Activated T-helper 17 cell treated with anti-CD3 and anti-CD28 coated beads, Interleukin-2, amount 50 U/mL, for 72 hours (primary cell): Measurements from ENCODE around the gene SLC6A1. TPM values are rescaled to one million over a fixed set of nuclear protein-coding genes. Genes with fewer than 3 reads are reported as not detected.

Experiments
- ATAC-seq: fragments of 150-1000 bp; cut with Tn5 transposase; replicated peaks from 2 replicates; pipeline ENCODE4 v1.10.0; 2021; ENCODE audit warnings: mild to moderate bottlenecking, moderate library complexity
- H3K27ac Mint-ChIP-seq: one replicate; pipeline ENCODE4 v1.8.0; 2022; ENCODE audit warnings: mixed read lengths
- H3K27me3 Mint-ChIP-seq: one replicate; pipeline ENCODE4 v1.8.0; 2022; ENCODE audit warnings: mixed read lengths
- H3K36me3 Mint-ChIP-seq: one replicate; pipeline ENCODE4 v1.8.0; 2022; ENCODE audit warnings: low read depth, mild to moderate bottlenecking, mixed read lengths
- H3K4me1 Mint-ChIP-seq: one replicate; pipeline ENCODE4 v1.8.0; 2022; ENCODE audit warnings: mixed read lengths
- H3K4me3 Mint-ChIP-seq: one replicate; pipeline ENCODE4 v1.8.0; 2022; ENCODE audit warnings: mild to moderate bottlenecking, mixed read lengths
- H3K9me3 Mint-ChIP-seq: one replicate; pipeline ENCODE4 v1.8.0; 2022; ENCODE audit warnings: mixed read lengths
- total RNA-seq, 2 donors: library from RNA; stranded (reverse); gene quantifications; one replicate each; pipeline ENCODE4 v1.2.3, GENCODE V29; 2022

SLC6A1 gene
- total RNA-seq, 2 donors from 2014 or later, result not detected

GRCh38 chr3:11010426-11011165 is 18.0 kb downstream of the SLC6A1 start:
- ATAC-seq, result no peak
- Mint-ChIP-seq H3K27me3 (peaks cover 13% of the 10 kb centered on the region), H3K36me3 (no peaks in the 10 kb centered on the region), H3K4me1 (no peaks in the 10 kb centered on the region), H3K9me3 (no peaks in the 10 kb centered on the region), H3K4me3 (no peak overlapping the region), H3K27ac (no peak overlapping the region)

GRCh38 chr3:11014253-11014652 is 21.7 kb downstream of the SLC6A1 start:
- Mint-ChIP-seq H3K36me3 (no peaks in the 10 kb centered on the region), H3K27me3 (peaks cover 22% of the 10 kb centered on the region), H3K4me3 (no peak overlapping the region), H3K27ac (no peak overlapping the region), H3K9me3 (no peaks in the 10 kb centered on the region), H3K4me1 (peaks cover 2% of the 10 kb centered on the region)
- no peak for ATAC-seq

GRCh38 chr3:11014752-11015151 is 22.2 kb downstream of the SLC6A1 start:
- H3K9me3 Mint-ChIP-seq, result no peaks in the 10 kb centered on the region
- ATAC-seq, result no peak
- peaks cover 25% of the 10 kb centered on the region for H3K27me3 Mint-ChIP-seq
- H3K4me1 Mint-ChIP-seq, result peaks cover 5% of the 10 kb centered on the region
- H3K27ac Mint-ChIP-seq, result no peak overlapping the region
- no peak overlapping the region for H3K4me3 Mint-ChIP-seq
- H3K36me3 Mint-ChIP-seq, result no peaks in the 10 kb centered on the region

- H3K36me3 Mint-ChIP-seq, result no peaks in the 10 kb centered on the region
- H3K4me3 Mint-ChIP-seq, result no peak overlapping the region
- peaks cover 5% of the 10 kb centered on the region for H3K4me1 Mint-ChIP-seq
- ATAC-seq, result no peak
- no peak overlapping the region for H3K27ac Mint-ChIP-seq
- no peaks in the 10 kb centered on the region for H3K9me3 Mint-ChIP-seq
- H3K27me3 Mint-ChIP-seq, result peaks cover 25% of the 10 kb centered on the region
Measured at GRCh38 chr3:11015369-11015768, 22.8 kb downstream of the SLC6A1 start.

- Mint-ChIP-seq H3K27ac (no peak overlapping the region), H3K9me3 (no peaks in the 10 kb centered on the region), H3K27me3 (peaks cover 35% of the 10 kb centered on the region), H3K4me3 (no peak overlapping the region), H3K4me1 (peaks cover 5% of the 10 kb centered on the region), H3K36me3 (no peaks in the 10 kb centered on the region)
- ATAC-seq, result no peak
Measured at GRCh38 chr3:11016727-11017126, 24.2 kb downstream of the SLC6A1 start.

GRCh38 chr3:11019116-11019819 is 26.7 kb downstream of the SLC6A1 start:
- peaks cover 37% of the 10 kb centered on the region for H3K27me3 Mint-ChIP-seq
- H3K36me3 Mint-ChIP-seq, result no peaks in the 10 kb centered on the region
- H3K27ac Mint-ChIP-seq, result no peak overlapping the region
- no peaks in the 10 kb centered on the region for H3K9me3 Mint-ChIP-seq
- no peak for ATAC-seq
- peaks cover 5% of the 10 kb centered on the region for H3K4me1 Mint-ChIP-seq
- no peak overlapping the region for H3K4me3 Mint-ChIP-seq

GRCh38 chr3:11020764-11021163 is 28.2 kb downstream of the SLC6A1 start:
- ATAC-seq, result no peak
- peaks cover 5% of the 10 kb centered on the region for H3K4me1 Mint-ChIP-seq
- no peak overlapping the region for H3K4me3 Mint-ChIP-seq
- H3K27me3 Mint-ChIP-seq, result peaks cover 36% of the 10 kb centered on the region
- H3K27ac Mint-ChIP-seq, result no peak overlapping the region
- no peaks in the 10 kb centered on the region for H3K36me3 Mint-ChIP-seq
- no peaks in the 10 kb centered on the region for H3K9me3 Mint-ChIP-seq

- no peaks in the 10 kb centered on the region for H3K36me3 Mint-ChIP-seq
- H3K27me3 Mint-ChIP-seq, result peaks cover 36% of the 10 kb centered on the region
- H3K4me1 Mint-ChIP-seq, result peaks cover 5% of the 10 kb centered on the region
- no peak for ATAC-seq
- H3K27ac Mint-ChIP-seq, result no peak overlapping the region
- peaks cover under 1% of the 10 kb centered on the region for H3K9me3 Mint-ChIP-seq
- no peak overlapping the region for H3K4me3 Mint-ChIP-seq
Measured at GRCh38 chr3:11021611-11022011, 29.1 kb downstream of the SLC6A1 start.

GRCh38 chr3:11022115-11022514 is 29.6 kb downstream of the SLC6A1 start:
- peaks cover 36% of the 10 kb centered on the region for H3K27me3 Mint-ChIP-seq
- H3K9me3 Mint-ChIP-seq, result peaks cover 4% of the 10 kb centered on the region
- no peaks in the 10 kb centered on the region for H3K36me3 Mint-ChIP-seq
- no peak overlapping the region for H3K4me3 Mint-ChIP-seq
- peaks cover 5% of the 10 kb centered on the region for H3K4me1 Mint-ChIP-seq
- no peak overlapping the region for H3K27ac Mint-ChIP-seq
- no peak for ATAC-seq

GRCh38 chr3:11024181-11024580 is 31.6 kb downstream of the SLC6A1 start:
- H3K36me3 Mint-ChIP-seq, result no peaks in the 10 kb centered on the region

GRCh38 chr3:11029948-11030347 is 37.4 kb downstream of the SLC6A1 start:
- Mint-ChIP-seq H3K4me3 (no peak overlapping the region), H3K4me1 (no peaks in the 10 kb centered on the region), H3K27ac (no peak overlapping the region), H3K27me3 (peaks cover 18% of the 10 kb centered on the region), H3K9me3 (peaks cover 4% of the 10 kb centered on the region), H3K36me3 (no peaks in the 10 kb centered on the region)
- no peak for ATAC-seq

More at GRCh38 chr3:11024181-11024580, 31.6 kb downstream of the SLC6A1 start:
- peaks cover 33% of the 10 kb centered on the region for H3K27me3 Mint-ChIP-seq
- H3K9me3 Mint-ChIP-seq, result peaks cover 4% of the 10 kb centered on the region
- no peak overlapping the region for H3K27ac Mint-ChIP-seq
- peaks cover 4% of the 10 kb centered on the region for H3K4me1 Mint-ChIP-seq
- no peak for ATAC-seq
- no peak overlapping the region for H3K4me3 Mint-ChIP-seq

GRCh38 chr3:11033871-11034270 is 41.3 kb downstream of the SLC6A1 start:
- no peak for ATAC-seq
- Mint-ChIP-seq H3K27ac (no peak overlapping the region), H3K4me3 (no peak overlapping the region), H3K36me3 (no peaks in the 10 kb centered on the region), H3K9me3 (no peaks in the 10 kb centered on the region), H3K4me1 (peaks cover 5% of the 10 kb centered on the region), H3K27me3 (peaks cover 38% of the 10 kb centered on the region)

GRCh38 chr3:11034309-11034985 is 41.9 kb downstream of the SLC6A1 start:
- H3K27me3 Mint-ChIP-seq, result peaks cover 35% of the 10 kb centered on the region
- H3K9me3 Mint-ChIP-seq, result no peaks in the 10 kb centered on the region
- ATAC-seq, result no peak
- H3K36me3 Mint-ChIP-seq, result no peaks in the 10 kb centered on the region
- no peak overlapping the region for H3K4me3 Mint-ChIP-seq
- peaks cover 5% of the 10 kb centered on the region for H3K4me1 Mint-ChIP-seq
- no peak overlapping the region for H3K27ac Mint-ChIP-seq

- peaks cover 5% of the 10 kb centered on the region for H3K4me1 Mint-ChIP-seq
Measured at GRCh38 chr3:11035757-11036505, 43.4 kb downstream of the SLC6A1 start.

More at GRCh38 chr3:11035757-11036505, 43.4 kb downstream of the SLC6A1 start:
- H3K9me3 Mint-ChIP-seq, result no peaks in the 10 kb centered on the region
- no peak overlapping the region for H3K27ac Mint-ChIP-seq
- peaks cover 44% of the 10 kb centered on the region for H3K27me3 Mint-ChIP-seq
- no peak overlapping the region for H3K4me3 Mint-ChIP-seq
- ATAC-seq, result no peak
- no peaks in the 10 kb centered on the region for H3K36me3 Mint-ChIP-seq
